HTERT RPE-1 (cell line): ENCODE data around the gene BACE2.
"Not testable (repeated sequence)": the region's sequence is repeated elsewhere in the genome, so short reads cannot be mapped to it uniquely, and the experiment has no call there.

Experiments used
- in situ Hi-C: fragments of 300-500 bp; cut with MboI; formaldehyde crosslinking; loops from 4 replicates; pipeline ENCODE4 v1.14.3; 2020; ENCODE audit warnings: low sequenced_read_pairs

The BACE2 gene

DNA sequence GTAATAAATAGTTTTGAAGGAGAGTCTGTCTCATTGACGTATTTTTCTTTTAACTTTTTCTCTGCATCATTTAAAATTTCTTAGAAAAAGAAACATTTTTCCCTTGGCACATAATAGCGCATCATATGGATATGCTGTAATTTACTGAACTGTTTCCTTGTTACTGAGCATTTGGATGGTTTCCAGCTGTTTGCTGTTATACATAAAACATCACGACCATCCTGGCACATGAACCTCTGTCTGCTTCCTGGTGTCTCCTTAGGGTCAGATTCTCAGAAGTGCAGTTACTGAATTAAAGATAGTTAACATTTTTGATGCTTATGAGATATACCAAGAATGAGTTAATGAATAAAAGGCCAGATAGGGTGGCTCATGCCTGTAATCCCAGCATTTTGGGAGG lies 67.2 kb downstream of the BACE2 start:
- in situ Hi-C loops: no loop called here

DNA sequence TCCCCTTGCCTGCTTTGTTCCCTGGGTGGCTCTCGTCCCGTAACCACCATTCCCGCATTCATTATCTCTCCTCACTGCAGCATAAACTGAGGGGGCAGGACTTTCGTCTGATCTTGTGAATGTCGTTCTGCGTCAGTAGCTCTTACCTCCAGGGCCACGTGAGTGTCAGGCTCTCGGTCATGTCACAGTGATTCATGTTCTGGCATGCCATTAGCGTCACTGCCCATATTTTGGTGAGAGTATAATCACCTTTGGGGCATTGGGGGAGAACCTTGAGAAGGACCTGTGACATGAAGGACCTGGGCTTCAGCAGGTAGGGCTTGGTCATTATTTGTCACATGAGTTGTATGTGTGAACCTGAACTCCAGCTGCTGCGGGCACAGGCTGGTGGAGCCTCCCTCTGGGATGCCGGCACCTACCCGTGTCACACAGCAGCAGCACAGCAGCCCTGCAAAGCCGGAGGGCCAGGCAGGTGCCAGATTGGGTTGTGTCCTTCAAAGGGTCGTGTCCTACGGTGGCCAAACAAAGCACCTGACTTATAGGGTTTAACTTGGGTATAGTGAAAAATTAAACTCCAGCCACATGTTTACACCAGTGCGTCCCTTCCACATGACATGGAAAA lies 68.5 kb downstream of the BACE2 start:
- in situ Hi-C loops: no loop called here

DNA sequence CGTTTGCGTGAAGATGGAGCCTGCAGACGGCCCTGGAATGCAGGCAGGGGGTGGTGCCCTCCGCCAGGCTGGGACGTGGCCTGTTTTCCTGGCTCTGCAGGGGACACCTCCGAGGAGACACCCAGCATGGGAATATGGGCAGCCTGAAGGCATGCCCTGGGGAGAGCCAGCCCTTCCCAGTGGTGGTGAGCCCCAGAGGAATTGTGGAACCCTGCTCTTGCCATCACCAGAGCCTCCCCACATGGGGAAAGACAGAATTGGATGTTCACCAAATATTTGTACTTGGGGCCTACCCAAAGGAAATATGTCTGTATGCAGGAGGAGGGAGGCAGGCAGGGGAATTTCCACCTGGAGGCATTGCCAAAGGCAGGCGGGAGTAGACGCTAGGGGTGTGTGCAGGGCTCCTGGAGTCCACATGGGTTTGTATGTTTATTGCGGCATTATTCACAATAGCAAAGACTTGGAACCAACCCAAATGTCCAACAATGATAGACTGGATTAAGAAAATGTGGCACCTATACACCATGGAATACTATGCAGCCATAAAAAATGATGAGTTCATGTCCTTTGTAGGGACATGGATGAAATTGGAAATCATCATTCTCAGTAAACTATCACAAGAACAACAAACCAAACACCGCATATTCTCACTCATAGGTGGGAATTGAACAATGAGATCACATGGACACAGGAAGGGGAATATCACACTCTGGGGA lies 70.3 kb downstream of the BACE2 start:
- in situ Hi-C loops: not testable (repeated sequence)

DNA sequence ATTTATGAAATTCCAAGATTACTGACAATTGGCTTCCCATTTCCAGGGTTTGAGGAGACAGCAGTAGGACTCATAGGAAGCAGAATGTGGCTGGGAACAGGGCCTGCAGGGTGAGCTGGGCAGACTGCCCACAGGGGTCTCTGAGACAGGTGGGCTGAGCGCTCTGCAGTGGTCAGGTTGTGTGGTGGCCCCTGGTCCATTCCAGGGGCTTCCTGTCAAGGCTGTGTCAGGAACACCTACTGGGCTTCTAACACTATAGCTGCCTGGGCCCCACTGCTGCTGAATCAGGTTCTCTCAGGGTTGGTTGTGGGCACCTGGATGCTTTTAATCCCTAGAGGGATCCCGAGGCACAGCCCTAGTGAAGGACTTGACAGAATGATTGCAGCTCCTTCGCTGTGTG lies 72.1 kb downstream of the BACE2 start:
- in situ Hi-C loops: no loop called here

DNA sequence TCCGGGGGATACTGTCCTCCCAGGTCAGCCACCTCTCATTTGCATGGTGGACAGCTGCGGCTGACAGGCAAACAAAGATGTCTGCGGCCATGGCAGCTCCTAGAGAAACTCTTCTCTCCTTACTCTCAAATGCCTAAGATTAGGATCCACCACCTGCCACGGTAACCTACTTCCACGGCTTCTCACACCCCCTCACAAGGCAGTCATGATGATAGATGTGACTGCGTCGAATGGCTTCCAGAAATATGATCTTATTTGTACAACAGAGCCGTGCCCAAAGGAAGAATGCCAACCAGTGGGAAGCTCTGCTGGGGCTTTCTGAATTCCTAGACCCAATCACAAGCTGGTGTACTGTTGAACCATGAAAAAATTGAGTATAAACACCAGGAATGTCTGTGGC lies 73.4 kb downstream of the BACE2 start:
- in situ Hi-C loops: no loop called here

DNA sequence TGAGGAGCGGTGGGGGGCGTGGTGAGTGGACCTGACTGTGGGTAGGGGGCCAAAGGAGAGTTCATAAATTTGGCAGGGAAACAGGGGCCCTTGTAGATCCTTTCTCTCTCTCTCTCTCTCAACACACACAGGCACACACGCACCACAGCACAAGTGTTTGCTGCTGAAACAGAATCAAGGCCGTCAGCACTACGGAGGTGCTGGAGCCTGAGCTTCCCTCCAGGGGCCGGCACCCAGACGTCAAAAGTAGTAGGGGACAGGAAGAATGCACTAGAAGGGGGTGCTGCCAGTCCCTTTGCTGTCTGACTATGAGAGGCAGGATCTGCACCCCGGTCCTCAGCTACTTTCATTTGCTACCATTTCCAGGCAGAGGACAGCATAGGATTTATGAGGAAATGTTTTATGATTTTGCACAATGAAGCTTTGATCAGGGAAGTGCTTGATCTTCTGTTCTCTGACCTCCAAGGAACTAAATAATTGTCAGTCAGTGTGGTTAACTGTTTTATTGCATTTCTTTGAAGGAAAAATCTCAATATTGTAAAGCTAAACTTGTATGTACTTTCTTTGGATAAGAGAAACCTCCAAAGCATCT lies 74.4 kb downstream of the BACE2 start:
- in situ Hi-C loops: no loop called here

DNA sequence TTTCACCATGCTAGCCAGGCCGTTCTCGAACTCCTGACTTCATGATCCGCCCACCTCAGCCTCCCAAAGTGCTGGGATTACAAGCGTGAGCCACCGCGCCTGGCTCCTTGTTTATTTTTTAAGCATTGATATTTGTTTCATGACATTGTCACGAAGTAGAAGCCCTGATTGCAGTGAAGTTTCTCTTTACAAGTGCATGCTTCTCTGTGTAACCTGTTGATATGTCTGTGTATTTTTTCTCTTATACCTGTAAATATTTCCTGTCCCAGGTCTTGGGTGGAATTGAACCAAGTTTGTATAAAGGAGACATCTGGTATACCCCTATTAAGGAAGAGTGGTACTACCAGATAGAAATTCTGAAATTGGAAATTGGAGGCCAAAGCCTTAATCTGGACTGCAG lies 75.1 kb downstream of the BACE2 start:
- in situ Hi-C loops: no loop called here

DNA sequence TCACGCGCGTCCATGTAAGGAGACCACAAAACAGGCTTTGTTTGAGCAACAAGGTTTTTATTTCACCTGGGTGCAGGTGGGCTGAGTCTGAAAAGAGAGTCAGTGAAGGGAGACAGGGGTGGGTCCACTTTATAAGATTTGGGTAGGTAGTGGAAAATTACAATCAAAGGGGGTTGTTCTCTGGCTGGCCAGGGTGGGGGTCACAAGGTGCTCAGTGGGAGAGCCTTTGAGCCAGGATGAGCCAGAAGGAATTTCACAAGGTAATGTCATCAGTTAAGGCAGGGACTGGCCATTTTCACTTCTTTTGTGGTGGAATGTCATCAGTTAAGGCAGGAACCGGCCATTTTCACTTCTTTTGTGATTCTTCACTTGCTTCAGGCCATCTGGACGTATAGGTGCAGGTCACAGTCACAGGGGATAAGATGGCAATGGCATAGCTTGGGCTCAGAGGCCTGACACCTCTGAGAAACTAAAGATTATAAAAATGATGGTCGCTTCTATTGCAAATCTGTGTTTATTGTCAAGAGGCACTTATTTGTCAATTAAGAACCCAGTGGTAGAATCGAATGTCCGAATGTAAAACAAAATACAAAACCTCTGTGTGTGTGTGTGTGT lies 76.4 kb downstream of the BACE2 start:
- in situ Hi-C loops: not testable (repeated sequence)

DNA sequence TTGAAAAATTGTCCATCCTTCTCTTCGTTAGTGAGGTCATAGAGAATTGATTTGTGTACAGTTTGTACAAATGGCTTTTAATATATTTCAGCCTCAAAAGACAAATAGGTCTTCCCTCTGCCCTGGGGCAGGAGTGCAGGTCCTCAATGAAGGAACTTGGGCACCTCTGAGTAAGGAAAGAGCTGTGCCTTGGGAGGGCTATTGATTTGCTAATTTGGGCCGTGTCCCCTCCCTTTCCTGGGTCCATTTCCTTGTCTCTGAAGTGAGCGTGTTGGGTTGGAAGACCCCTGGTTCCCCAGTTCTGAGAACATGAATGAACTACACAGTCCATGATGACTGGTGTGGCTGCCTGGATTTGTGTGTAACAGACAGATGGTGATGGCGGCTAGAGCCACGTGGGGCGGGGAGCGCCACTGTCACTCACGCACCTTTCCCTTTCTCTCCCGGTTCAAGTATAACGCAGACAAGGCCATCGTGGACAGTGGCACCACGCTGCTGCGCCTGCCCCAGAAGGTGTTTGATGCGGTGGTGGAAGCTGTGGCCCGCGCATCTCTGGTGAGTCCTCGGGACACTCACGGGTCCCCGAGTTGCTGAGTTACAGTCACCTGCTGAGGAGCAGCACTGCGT lies 77.7 kb downstream of the BACE2 start:
- in situ Hi-C loops: no loop called here

DNA sequence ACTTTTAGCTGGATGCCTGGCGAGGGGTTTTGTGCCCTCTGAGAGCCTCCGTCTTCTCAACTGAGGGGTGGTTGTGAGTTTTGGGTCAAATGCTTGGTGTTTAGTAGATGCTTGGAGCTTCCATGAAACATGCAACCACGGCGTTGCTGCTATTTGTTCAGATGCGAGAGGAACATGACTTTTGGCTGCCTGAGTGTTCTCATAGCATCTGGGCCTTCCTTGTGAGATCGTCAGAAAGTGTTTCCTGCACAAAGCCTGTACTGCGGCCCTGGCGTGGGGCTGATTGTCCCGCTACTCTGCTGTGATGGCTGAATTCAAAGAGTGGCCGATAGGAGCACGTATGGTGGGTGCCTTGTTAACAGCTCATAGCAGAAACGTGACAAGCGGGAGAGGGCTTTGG lies 78.8 kb downstream of the BACE2 start:
- in situ Hi-C loops: no loop called here

DNA sequence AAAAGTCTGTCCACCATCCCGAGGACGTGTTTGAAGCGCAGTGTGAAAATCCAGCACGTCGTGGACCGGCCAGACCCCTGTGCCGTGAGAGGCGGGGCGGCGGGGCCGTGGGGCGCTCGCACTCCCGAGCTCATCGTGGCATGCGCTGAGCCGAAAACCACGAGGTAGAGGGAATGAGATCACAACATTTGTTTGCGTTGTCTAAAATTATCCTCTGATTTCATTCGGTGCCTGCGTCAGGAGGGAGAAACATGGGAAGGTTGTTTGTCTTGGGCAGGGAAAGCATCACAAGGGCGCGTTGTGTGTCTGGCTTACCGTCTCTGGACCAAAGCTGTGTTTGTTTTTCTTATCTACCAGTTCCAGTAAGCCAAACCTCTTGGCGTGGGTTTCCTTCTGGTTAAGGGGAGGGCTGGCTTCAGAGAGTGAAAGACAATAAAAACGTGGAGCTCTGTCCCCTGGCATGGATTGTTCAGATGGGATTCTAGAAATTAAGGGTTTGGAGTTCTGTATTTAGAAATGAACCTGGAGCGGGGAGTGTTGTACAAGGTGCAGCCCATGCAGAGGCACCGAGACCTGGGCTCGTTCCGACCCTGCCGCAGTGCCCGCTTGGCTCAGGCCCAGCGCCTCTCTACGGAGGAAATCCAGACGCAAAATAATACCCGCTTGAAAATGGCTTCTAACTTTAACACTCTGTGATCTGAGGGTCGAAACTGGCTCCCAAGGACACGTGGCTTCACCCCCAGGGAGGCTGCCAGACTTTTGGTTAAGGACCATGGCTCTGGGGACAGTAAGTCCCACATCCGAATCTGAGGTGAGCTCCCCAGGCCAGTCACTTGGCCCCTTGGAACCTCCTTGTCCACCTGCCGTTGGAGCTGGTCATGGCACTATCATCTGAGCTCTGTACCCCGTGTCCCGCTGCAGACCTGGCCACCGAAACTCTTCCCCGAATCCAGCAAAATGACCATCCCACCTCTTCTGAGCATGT lies 79.9 kb downstream of the BACE2 start:
- in situ Hi-C loops: no loop called here

DNA sequence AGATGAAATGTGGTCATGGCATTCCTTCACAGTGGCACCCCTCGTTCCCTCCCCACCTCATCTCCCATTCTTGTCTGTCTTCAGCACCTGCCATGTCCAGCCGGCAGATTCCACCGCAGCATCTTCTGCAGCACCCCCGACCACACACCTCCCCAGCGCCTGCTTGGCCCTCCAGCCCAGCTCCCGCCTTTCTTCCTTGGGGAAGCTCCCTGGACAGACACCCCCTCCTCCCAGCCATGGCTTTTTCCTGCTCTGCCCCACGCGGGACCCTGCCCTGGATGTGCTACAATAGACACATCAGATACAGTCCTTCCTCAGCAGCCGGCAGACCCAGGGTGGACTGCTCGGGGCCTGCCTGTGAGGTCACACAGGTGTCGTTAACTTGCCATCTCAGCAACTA lies 81.5 kb downstream of the BACE2 start:
- in situ Hi-C loops: no loop called here

DNA sequence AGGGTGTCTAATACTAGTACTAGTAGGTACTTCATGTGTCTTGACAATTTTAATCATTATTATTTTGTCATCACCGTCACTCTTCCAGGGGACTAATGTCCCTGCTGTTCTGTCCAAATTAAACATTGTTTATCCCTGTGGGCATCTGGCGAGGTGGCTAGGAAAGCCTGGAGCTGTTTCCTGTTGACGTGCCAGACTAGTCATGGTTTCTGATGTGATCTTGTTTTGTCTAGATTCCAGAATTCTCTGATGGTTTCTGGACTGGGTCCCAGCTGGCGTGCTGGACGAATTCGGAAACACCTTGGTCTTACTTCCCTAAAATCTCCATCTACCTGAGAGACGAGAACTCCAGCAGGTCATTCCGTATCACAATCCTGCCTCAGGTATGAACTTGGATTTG lies 82.6 kb downstream of the BACE2 start:
- in situ Hi-C loops: no loop called here

DNA sequence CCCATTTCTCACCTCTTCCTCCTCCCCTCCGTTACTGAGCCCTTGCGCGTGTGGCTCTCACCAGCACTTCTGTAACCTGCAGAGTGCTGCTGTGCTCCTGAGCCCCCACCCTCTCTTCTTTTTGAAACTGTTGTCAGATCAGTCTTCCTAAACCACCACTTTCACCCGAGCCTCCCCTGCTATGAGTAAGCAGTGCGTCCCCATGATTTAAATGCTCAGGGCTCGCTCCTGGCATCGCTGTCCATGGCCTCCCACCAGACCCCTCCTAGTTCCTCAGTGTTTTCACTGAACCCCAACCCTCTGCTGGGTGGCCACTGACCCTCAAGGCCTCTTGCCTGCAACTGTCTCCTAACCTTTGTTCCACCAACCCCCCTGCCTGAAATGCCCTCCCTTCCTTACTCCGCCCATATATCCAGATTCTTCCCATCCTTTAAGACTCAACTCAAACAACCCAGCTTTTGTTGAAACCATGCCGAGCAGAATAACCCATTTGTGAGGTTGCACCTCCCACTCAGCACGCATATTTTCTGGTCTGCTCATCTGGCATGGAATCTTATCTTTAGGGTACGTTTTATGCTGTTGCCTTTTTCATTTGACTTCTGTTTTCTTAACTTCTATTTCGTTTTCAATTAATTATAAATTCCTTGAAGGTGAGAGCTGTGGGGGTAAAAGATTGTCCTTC lies 84.1 kb downstream of the BACE2 start:
- in situ Hi-C loops: no loop called here

DNA sequence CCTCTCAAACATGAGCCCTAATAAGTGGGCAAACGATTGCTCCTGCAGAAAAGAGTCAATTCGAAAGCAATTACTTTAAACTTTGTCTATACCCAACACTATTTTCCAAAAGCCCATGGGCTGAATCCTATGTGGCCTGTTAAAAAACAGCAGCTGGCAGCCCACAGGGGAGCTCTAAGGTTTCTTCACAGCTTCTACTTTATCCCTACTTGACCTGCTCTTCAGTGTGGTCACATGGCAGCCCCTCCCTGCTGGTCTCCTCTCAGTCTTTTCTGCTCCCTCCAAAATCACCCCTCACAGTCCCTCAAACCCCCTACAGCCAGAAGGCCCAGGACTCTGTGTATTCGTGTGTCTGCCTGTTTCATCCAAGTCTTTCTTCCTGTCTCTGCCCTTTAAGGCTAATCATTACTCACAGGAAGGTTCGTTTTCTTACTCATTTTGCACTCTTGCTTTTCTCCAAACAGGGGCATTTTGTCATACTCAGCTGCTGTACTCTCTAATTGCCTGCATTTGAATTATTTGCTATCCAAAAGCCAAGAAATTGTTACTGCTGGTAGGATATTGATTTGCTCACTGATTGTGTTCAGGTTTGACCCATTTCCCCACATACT lies 86.2 kb downstream of the BACE2 start:
- in situ Hi-C loops: no loop called here

DNA sequence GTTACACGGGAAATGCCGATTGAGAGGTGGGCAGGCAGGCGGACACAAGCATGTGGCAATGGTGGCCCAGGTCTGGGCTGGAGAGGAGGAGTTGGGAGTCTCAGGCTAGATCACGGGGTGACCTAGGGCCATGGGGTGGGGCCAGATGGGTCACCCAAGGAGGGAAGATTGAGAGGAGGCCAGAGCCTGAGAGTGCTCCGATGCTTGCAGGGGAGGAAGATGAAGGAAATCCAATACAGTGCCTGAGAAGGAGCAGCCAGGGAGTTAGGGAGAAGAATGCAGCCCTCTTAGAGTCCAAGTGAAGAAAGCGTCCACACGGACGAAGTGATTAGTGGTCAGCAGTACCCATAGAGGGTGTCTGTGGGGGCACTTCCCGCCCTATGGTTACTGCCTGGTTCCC lies 87.2 kb downstream of the BACE2 start:
- in situ Hi-C loops: no loop called here

DNA sequence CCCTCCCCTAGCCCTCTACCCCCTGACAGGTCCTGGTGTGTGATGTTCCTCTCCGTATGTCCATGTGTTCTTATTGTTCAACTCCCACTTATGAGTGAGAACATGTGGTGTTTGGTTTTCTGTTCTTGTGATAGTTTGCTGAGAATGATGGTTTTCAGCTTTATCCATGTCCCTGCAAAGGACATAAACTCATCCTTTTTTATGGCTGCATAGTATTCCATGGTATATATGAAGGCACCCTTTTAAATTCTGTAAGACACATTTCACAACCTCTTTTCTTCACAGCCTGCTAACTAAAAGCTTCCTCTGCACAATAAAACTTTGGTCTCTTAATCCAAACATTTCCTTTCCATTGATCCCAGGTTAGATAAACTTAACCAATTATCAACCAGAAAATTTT lies 88.3 kb downstream of the BACE2 start:
- in situ Hi-C loops: not testable (repeated sequence)

DNA sequence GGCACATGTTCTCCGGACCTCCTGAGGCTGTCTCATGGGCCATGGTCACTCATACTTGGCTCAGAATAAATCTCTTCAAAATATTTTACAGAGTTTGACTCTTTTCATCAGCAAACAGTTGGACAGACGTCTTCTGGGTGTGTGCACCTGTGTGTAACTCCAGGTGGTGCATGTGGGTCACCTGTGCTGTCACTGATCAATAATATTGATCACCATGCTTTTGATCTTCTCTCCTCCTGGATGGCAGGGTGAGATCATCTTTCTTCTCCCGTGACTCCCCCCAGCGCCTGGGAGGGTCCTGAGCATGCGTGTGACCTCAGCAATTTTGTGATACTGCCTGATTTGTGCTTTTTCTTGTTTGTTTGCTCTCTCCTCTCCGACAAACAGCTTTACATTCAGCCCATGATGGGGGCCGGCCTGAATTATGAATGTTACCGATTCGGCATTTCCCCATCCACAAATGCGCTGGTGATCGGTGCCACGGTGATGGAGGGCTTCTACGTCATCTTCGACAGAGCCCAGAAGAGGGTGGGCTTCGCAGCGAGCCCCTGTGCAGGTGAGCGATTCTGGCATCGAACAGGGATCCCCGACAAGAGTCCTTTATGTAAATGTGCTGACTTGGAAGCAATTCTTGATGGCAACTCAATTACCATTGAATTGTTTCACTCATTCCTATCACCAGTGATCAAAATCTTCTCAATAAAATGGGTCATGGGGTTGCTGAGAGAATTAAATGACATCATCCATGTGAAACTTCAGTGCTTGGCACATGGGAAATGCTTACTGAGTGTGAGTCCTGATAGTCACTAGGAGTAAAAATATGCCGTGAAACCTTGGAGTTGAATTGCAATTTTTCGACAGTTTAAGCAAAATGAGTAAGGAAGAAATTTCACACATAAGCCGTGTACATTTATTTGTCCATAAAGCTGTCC lies 89.1 kb downstream of the BACE2 start:
- in situ Hi-C loops: no loop called here
